NCI-H2171 treated with DMSO at 0.1 percent for 48 hours (cell line): ENCODE results near the gene MIF4GD.
A peak's percentile ranks its signal among the peaks of the same experiment; 100 is the strongest.
"Not testable (repeated sequence)": the region's sequence is repeated elsewhere in the genome, so short reads cannot be mapped to it uniquely, and the experiment has no call there.

Experiments used
- DNase-seq: peaks from one replicate; lab custom pipeline; 2025; lab: John Stamatoyannopoulos, UW

MIF4GD gene

GRCh38 chr17:75260641-75261335, 10.2 kb downstream of the MIF4GD start:
- no peak for DNase-seq

GRCh38 chr17:75257228-75257627, 13.8 kb downstream of the MIF4GD start:
- not testable (repeated sequence) for DNase-seq

GRCh38 chr17:75255954-75256698, 14.9 kb downstream of the MIF4GD start:
- DNase-seq = not testable (repeated sequence)

- DNase-seq = no peak
These were observed 18.8 kb downstream of the MIF4GD start for GRCh38 chr17:75252039-75252816.

- peak; percentile 79 for DNase-seq
These were observed 21.0 kb downstream of the MIF4GD start for GRCh38 chr17:75250009-75250471.

GRCh38 chr17:75249564-75249963, 21.5 kb downstream of the MIF4GD start:
- no peak for DNase-seq

- DNase-seq = no peak
These were observed 24.6 kb downstream of the MIF4GD start for GRCh38 chr17:75246404-75246803.

- DNase-seq = no peak
These were observed 26.0 kb downstream of the MIF4GD start for GRCh38 chr17:75245011-75245410.

GRCh38 chr17:75244133-75244866, 26.7 kb downstream of the MIF4GD start:
- DNase-seq = no peak

GRCh38 chr17:75242461-75243042, 28.5 kb downstream of the MIF4GD start:
- no peak for DNase-seq

GRCh38 chr17:75241996-75242460, 29.0 kb downstream of the MIF4GD start:
- no peak for DNase-seq

- DNase-seq = no peak
These were observed 29.5 kb downstream of the MIF4GD start for GRCh38 chr17:75241502-75241901.

GRCh38 chr17:75241143-75241430, 29.9 kb downstream of the MIF4GD start:
- DNase-seq = no peak

- DNase-seq = peak; percentile 21
These were observed 30.5 kb downstream of the MIF4GD start for GRCh38 chr17:75240394-75241142.

- no peak for DNase-seq
These were observed 31.1 kb downstream of the MIF4GD start for GRCh38 chr17:75239778-75240393.

- no peak for DNase-seq
These were observed 31.8 kb downstream of the MIF4GD start for GRCh38 chr17:75239214-75239613.

- peak; percentile 54 for DNase-seq
These were observed 32.3 kb downstream of the MIF4GD start for GRCh38 chr17:75238684-75239191.

- DNase-seq = no peak
These were observed 32.9 kb downstream of the MIF4GD start for GRCh38 chr17:75238020-75238580.

- DNase-seq = peak; percentile 4
These were observed 33.7 kb downstream of the MIF4GD start for GRCh38 chr17:75237100-75238014.
